GM10266 (cell line): ENCODE results near the gene RPL15.

Experiments
- DNase-seq: peaks from one replicate; pipeline ENCODE4 v3.0.0; 2012; ENCODE audit errors: extremely low spot score
- TF ChIP-seq, protein P1 (sequence below): IDR thresholded peaks from 2 replicates; pipeline ENCODE4 v1.5.1; 2012; ENCODE audit warnings: mild to moderate bottlenecking, low read depth; ENCODE audit not compliant: control insufficient read depth, insufficient read depth; ENCODE audit errors: missing control alignments

The RPL15 gene

DNA sequence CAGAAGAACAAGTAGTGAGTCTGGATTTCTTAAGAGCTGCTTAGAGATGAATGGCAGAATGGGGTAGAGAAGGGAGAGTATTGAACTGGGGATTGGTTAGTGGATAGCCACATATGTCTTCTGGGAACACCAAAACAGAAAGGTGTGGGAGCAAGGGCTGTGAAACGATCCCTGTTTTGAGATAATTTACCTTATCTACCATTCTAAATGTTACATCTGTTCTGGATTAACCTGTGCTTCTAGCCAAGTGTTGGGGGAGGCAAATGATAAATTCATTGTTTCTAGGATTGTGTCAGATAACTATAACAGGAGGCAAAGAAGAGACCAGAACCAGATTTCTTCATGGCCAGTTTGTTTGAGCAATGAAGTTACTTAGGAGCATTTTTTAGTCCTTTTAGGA, 36.6 kb downstream of the RPL15 start:
- TF ChIP-seq, protein P1, sequence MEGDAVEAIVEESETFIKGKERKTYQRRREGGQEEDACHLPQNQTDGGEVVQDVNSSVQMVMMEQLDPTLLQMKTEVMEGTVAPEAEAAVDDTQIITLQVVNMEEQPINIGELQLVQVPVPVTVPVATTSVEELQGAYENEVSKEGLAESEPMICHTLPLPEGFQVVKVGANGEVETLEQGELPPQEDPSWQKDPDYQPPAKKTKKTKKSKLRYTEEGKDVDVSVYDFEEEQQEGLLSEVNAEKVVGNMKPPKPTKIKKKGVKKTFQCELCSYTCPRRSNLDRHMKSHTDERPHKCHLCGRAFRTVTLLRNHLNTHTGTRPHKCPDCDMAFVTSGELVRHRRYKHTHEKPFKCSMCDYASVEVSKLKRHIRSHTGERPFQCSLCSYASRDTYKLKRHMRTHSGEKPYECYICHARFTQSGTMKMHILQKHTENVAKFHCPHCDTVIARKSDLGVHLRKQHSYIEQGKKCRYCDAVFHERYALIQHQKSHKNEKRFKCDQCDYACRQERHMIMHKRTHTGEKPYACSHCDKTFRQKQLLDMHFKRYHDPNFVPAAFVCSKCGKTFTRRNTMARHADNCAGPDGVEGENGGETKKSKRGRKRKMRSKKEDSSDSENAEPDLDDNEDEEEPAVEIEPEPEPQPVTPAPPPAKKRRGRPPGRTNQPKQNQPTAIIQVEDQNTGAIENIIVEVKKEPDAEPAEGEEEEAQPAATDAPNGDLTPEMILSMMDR = no peak
- no peak for DNase-seq

DNA sequence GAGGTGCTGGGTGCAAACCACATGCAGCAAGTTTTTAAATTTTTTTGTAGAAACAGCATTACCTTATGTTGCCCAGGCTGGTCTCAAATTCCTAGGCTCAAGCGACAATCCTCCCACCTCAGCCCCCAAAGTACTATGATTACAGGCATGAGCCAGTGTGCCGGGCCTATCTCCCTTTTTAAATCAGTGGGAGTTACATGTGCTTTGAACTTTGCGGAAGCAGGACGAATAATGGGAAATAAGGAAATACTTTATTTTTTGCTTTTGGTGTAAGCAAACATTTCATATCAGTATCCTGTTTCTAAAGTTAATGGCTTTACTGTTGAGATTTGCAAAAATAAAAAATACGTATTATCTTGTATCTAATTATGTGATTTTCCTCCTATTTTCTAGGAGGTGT, 37.2 kb downstream of the RPL15 start:
- no peak for DNase-seq
- TF ChIP-seq, protein P1 = no peak

DNA sequence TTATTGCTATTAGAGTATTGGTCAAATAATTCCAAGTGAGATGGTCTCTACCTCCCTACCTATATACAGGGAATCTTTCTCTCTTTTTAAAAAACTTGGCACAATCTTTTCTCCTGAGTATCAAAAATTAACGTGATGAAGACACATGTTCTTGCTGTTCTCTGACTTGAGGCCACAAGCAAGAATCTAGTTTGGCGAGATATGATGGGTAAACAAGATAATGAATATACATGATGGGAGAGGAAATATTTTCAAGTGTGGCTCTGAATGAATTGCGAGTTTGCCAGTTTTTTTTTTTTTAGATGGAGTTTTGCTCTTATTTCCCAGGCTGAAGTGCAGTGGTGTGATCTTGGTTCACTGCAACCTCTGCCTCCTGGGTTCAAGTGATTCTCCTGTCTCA, 39.8 kb downstream of the RPL15 start:
- DNase-seq = no peak
- TF ChIP-seq, protein P1 = no peak

DNA sequence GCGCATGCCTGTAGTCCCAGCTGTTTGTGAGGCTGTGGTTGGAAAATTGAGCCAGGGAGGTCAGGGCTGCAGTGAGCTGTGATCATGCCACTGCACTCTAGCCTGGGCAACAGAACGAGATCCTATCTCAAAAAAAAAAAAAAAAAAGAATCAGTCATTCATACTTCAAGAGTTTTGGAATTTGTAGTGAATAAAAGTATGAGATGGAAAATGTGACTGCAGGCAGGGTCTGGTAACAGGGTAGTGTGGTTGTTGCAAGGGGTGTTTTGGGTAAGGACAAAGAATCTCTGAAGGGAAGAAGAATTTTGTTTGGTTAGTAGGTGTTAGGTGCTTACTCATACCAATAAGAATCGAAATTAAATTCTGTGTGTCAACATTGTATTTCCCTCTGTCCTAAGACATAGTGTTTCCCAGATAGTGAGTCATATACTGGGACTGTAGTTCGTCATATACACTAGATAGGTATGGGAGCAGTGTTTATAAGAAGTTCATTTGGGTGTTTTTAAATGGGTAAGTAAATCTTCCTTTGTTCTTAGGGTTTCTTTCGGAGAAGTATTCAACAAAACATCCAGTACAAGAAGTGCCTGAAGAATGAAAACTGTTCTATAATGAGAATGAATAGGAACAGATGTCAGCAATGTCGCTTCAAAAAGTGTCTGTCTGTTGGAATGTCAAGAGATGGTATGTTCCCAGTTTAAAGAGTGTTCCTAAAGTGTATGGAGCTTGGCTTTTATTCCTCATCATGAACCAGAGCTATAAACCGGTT, 42.4 kb downstream of the RPL15 start:
- no peak for DNase-seq
- TF ChIP-seq, protein P1 = no peak

DNA sequence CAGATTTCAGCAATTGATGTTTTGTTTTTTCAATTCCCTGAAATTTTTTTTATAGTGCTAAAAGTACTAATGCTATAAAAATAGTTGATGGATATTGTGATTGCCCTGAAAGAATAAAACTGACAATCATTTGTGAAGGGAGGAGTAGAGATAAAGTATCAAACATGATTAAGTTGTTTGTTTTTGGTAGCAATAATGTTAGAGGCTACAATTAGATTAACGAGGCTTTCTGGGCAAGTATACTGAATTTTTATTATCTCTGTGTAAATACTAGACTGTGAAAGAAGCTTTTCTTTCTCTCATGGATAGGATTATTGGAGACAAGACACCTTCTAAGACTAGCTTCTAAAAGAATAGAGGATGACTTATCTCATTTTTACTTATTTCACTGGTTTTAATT, 43.7 kb downstream of the RPL15 start:
- TF ChIP-seq, protein P1 = no peak
- DNase-seq = no peak

DNA sequence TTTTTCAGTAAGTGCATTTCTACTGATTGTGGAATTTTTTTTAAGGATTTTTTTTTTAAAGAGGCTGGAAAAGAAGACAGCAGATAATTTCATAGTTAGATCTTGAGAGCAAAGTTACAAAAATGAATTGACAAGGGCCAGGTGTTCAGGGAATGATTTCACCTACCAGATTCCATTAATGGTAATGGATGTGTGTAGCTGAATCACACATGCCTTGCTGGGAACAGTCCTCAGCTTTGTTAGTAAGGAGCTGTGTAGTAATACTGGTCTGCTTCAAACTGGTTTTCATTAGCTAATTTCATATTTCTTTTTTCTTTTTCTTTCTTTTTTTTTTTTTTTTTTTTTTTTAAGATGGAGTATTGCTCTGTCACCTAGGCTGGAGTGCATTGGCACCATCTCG, 44.1 kb downstream of the RPL15 start:
- DNase-seq = no peak
- TF ChIP-seq, protein P1 = no peak

DNA sequence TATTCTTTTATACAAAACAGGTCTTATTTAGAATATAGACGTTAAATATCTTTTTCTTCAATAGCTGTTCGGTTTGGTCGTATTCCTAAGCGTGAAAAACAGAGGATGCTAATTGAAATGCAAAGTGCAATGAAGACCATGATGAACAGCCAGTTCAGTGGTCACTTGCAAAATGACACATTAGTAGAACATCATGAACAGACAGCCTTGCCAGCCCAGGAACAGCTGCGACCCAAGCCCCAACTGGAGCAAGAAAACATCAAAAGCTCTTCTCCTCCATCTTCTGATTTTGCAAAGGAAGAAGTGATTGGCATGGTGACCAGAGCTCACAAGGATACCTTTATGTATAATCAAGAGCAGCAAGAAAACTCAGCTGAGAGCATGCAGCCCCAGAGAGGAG, 45.0 kb downstream of the RPL15 start:
- no peak for DNase-seq
- TF ChIP-seq, protein P1 = no peak
